ENCODE measurements around the gene TMEM168.

DNA sequence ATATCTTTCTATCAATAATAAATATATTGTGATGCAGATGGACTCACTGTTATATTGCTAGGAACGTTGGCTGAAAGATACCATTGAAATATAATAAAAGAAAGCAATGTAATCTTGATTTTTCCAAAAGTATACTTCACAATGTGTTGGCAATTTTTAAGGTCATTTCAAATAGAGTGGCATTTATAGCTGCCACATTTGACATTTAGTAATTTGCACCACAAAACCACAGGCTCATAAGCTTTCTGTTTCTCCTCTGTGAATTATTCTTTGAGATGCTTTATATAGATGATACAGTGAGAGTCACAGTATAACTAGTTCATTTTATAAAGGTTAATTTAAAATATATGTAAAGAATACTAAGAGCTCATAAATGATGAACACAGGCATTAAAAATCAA is 44.6 kb downstream of the TMEM168 start:
- TF ChIP-seq, protein P1, sequence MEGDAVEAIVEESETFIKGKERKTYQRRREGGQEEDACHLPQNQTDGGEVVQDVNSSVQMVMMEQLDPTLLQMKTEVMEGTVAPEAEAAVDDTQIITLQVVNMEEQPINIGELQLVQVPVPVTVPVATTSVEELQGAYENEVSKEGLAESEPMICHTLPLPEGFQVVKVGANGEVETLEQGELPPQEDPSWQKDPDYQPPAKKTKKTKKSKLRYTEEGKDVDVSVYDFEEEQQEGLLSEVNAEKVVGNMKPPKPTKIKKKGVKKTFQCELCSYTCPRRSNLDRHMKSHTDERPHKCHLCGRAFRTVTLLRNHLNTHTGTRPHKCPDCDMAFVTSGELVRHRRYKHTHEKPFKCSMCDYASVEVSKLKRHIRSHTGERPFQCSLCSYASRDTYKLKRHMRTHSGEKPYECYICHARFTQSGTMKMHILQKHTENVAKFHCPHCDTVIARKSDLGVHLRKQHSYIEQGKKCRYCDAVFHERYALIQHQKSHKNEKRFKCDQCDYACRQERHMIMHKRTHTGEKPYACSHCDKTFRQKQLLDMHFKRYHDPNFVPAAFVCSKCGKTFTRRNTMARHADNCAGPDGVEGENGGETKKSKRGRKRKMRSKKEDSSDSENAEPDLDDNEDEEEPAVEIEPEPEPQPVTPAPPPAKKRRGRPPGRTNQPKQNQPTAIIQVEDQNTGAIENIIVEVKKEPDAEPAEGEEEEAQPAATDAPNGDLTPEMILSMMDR (IDR thresholded peaks at IDR 0.05), result no peak
- TF ChIP-seq POLR2A (IDR thresholded peaks at IDR 0.05), result no peak

Measured in uterus (tissue), 2 donors.